GM19467 (cell line): ENCODE data around the gene NFIA.

ENCODE experiments used
- ATAC-seq: cut with Tn5 transposase; IDR thresholded peaks from one replicate; pipeline ENCODE4 v1.9.1; 2021; ENCODE audit warnings: mild to moderate bottlenecking, moderate library complexity; ENCODE audit not compliant: unreplicated experiment

NFIA gene

GRCh38 chr1:61419657-61420056 is 337.3 kb downstream of the NFIA start:
- no peak for ATAC-seq

GRCh38 chr1:61420243-61420642 is 337.9 kb downstream of the NFIA start:
- ATAC-seq = no peak

- no peak for ATAC-seq
These were observed 338.8 kb downstream of the NFIA start for GRCh38 chr1:61420909-61421835.

GRCh38 chr1:61423643-61424042 is 341.3 kb downstream of the NFIA start:
- ATAC-seq = no peak

- no peak for ATAC-seq
These were observed 342.0 kb downstream of the NFIA start for GRCh38 chr1:61424382-61424781.

- no peak for ATAC-seq
These were observed 342.7 kb downstream of the NFIA start for GRCh38 chr1:61425040-61425439.

- no peak for ATAC-seq
These were observed 343.9 kb downstream of the NFIA start for GRCh38 chr1:61426254-61426653.

- no peak for ATAC-seq
These were observed 344.5 kb downstream of the NFIA start for GRCh38 chr1:61426885-61427284.

GRCh38 chr1:61427510-61427909 is 345.1 kb downstream of the NFIA start:
- no peak for ATAC-seq

- ATAC-seq = no peak
These were observed 345.8 kb downstream of the NFIA start for GRCh38 chr1:61428146-61428545.

- no peak for ATAC-seq
These were observed 350.4 kb downstream of the NFIA start for GRCh38 chr1:61432616-61433388.

GRCh38 chr1:61433646-61434045 is 351.3 kb downstream of the NFIA start:
- no peak for ATAC-seq

- no peak for ATAC-seq
These were observed 351.9 kb downstream of the NFIA start for GRCh38 chr1:61434276-61434675.

- ATAC-seq = no peak
These were observed 352.9 kb downstream of the NFIA start for GRCh38 chr1:61435226-61435625.

- no peak for ATAC-seq
These were observed 353.7 kb downstream of the NFIA start for GRCh38 chr1:61436016-61436415.

- no peak for ATAC-seq
These were observed 354.2 kb downstream of the NFIA start for GRCh38 chr1:61436491-61437120.

GRCh38 chr1:61439234-61439633 is 356.9 kb downstream of the NFIA start:
- ATAC-seq = no peak

GRCh38 chr1:61441723-61442262 is 359.4 kb downstream of the NFIA start:
- no peak for ATAC-seq

GRCh38 chr1:61442544-61442943 is 360.2 kb downstream of the NFIA start:
- no peak for ATAC-seq

- ATAC-seq = no peak
These were observed 361.9 kb downstream of the NFIA start for GRCh38 chr1:61444288-61444687.

GRCh38 chr1:61445269-61445825 is 363.0 kb downstream of the NFIA start:
- ATAC-seq = no peak
